ENCODE data around the gene CCR6.
"Not testable (repeated sequence)": the region's sequence is repeated elsewhere in the genome, so short reads cannot be mapped to it uniquely, and the experiment has no call there.

Gene CCR6

DNA sequence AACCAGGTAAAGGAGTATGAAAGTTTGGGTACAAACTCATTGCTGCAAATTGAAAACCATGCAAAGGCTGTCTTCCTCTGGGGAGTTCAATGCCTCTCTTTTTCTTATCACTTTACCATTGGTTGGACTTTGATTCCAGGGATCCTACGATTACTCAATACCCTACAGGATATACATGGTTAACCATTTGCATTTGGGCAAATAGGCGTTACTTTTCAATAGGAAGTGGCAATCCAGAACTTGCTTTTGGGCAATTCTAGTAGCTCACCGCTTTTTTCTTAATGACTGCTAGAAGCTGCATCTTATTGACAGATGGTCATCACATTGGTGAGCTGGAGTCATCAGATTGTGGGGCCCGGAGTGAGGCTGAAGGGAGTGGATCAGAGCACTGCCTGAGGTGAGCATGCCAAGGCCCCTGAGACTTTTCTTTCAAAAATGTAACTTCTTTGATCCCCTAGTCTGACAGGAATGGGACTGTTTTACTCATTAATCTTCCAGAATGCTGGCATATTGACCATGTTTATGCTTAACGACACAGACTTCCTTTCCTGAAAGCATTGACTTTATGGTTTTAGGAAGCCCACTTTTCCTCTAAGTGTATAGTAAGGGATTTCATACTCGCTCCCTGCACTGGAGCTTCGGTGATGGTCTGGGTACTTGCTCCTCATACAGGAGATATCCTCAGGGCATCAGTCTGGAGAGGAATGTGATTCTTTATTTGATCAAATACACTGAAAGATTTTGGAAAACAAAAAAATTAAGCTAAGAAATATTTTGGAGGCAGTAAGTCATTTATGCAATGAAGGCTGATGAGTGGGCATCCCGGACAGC is at the start of gene CCR6:
Gene CCR6, plus strand, starts transcription at position 270 of the 831 bp plus-strand sequence. CDS start 13,039 bp downstream, outside the sequence.
- DNase-seq = no peak

DNA sequence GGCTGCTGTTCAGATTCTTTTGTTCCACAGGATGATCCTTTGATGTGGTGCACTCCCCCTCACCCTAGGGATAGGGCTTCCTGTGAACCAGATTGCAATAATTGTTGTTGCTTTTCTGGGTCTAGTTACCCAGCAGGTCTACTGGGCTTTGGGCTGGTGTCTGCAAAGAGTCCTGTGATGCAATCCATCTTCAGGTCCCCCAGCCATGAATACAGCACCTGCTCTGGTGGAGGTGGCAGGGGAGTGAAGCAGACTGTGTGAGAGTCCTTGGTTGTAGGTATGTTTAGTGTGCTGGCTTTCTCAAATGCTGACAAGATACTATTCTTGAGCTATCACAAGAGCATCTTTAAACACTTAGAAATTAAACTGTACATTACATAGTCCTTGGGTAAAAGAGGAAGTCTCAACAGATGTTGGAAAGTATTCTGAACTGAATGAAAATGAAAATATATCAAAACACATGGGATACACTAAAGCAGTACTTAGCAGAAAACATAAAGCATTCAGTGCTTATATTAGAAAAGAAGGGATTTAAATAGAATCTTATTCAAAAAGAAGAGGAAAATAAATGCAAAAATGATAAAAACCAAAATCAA is 49.1 kb upstream of the CCR6 start:
- no peak for DNase-seq

DNA sequence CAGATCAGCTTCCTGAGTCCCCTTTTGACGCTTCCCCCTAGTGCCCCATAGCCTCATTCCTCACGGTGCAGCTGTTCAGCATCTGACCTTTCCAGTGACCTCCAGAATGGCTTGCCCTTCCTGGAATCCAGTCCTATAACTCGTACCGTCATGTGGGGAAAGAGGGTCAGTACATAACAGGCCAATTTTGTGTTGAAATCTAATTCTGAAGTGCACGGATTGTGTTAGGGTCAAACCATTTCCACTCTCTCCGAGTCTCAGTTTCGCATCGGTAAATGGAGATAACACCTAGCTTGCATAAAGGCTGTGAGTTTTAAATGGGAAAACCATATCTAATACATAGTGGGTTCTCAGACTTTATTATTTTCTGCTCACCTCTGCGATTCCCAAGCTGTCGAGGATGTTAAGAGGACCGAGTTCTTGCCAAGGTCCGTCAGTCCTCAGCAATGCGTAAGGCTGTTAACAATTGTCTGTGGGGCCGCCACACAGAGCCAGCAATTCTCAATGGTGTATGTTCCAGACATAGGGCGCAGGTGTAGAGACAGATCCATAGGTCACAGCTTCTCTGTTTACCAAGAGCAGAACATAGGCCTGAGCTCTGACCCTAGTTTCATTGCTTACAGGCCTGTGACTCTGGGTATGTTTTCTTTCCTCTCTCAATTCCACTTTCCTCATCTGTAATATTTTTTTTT is 45.5 kb upstream of the CCR6 start:
- DNase-seq = no peak

DNA sequence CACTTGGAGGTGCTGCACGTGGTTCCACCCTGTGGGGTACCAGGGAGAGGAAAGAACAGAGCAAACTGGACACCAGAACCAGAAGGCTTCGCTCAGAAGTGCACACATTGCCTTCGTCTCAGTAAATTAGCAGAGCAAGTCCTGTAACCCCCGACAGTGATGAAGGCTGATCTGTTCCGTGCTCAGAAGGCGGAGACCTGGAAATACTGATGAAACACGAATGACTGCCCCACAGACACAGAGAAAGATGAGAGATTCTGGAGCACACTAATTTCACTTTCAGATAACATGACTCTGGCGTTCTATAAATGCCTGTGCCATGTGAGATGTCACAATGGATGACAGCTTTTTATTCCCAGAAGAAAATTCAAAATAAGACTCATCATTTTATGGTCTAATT is 44.2 kb upstream of the CCR6 start:
- DNase-seq = no peak

DNA sequence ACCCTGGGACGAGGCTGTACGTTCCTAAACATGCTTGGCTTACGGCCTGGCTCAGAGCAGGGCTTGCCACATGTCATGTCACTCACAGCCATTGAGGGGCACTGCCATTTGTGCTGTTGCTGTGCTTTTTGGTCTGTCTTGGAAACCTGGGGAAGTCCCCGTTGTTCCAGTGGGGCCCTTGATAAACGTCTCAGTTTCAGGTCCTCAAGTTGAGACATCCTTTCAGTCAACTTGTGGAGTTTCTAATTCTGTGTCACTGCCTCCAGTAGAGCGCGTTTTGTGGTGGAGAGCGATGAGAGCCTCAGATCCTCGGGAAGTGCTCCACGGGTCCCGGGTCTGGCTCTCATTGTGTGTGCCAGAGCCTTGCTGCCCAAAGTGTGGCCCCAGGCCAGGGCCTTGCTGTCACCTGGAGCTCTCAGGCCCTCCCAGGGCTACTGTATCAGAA is 43.0 kb upstream of the CCR6 start:
- peak; percentile 73 for DNase-seq

DNA sequence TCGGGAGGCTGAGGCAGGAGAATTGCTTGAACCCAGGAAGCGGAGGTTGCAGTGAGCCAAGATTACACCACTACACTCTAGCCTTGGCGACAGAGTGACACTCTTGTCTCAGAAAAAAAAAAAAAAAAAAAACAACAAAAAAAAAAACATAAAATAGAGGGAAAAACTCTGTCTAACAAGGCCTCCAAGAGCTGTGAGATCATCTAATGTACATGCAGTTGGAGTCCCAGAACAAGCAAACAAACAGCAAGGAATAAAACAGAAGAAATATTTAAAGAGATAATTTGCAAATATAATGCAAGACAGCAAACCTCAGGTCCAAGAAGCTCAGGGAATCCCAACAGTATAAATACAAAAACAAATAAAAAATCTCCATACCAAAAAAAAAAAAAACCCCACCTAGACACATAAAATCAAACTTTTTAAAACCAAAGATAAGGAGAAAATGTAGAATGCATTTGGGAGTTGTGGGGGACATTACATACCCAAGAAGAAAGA is 35.0 kb upstream of the CCR6 start:
- no peak for DNase-seq

DNA sequence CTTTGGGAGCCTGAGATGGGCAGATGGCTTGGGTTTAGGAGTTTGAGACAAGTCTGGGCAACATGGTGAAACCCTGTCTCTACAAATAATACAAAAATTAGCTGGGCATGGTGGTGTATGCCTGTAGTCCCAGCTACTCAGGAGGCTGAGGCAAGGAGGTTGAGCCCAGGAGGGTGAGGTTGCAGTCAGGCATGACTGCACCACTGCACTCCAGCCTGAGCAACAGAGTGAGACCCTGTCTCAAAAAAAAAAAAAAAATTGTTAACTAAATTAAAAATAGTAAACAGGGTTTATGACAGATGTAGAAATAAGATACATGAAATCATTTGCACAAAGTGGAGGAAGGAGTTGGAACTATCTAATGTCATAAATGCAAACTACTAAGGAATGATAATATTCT is 34.2 kb upstream of the CCR6 start:
- DNase-seq = not testable (repeated sequence)

DNA sequence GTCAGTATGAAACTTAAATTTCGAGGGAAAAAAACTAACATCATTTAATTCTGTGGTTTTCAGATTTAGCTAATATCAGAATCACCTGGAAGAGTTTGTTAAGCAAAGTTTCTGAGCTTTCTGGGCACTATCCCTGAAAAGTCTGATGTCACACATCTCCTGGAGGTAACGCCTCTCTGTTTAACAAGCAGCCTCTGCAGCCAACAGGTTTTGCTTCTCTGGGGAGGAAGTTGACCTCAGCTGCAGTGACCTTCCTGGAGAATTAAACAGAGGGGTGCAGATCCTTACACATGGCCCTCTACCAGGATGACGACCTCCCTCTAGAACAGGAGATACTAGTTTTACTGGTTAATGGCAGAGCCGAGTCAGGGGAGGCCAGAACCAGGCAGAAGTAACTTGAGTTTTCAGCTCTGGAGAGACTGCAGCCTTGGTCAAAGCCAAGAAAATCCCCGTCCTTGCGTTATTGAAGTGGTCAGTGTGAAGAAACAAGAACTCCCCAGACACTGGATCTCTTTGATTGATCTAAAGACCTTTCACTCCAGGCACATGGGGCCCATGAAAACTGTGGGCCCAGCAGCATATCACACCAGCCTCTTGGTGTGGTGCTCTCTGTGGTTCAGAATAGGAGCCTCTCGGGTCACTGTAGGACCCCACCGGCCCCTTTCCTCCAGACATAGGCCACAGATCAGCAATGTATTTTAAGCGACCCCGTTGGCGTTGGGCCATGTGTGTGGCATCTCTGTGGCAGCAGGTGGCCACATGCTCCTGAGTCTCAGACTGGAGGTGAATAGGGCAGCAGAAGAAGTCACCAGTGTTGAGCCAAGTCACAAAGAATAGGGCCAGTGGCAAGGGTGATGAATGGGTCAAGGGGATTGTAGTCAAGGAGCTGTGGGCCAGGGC is 33.4 kb upstream of the CCR6 start:
- DNase-seq = no peak

DNA sequence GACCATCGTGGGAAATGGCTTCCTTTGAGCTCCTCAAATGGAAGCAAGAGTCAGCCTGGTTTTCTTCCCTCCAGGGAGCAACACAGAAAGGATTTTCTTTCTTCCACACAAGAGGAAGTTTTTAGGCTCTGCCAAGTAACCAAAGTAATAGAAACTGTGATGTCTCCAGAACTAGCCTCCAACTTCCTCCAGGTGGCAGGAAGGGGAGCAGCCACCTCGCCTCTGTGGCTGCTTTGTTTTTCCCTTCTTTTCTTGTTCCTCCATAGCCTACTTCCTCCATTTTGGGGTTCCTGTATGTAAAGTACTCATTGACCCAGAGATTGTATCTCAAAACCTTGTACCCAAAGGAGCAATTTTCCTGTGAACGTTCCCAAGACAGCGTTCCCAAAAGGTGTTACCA is 32.7 kb upstream of the CCR6 start:
- DNase-seq = no peak

DNA sequence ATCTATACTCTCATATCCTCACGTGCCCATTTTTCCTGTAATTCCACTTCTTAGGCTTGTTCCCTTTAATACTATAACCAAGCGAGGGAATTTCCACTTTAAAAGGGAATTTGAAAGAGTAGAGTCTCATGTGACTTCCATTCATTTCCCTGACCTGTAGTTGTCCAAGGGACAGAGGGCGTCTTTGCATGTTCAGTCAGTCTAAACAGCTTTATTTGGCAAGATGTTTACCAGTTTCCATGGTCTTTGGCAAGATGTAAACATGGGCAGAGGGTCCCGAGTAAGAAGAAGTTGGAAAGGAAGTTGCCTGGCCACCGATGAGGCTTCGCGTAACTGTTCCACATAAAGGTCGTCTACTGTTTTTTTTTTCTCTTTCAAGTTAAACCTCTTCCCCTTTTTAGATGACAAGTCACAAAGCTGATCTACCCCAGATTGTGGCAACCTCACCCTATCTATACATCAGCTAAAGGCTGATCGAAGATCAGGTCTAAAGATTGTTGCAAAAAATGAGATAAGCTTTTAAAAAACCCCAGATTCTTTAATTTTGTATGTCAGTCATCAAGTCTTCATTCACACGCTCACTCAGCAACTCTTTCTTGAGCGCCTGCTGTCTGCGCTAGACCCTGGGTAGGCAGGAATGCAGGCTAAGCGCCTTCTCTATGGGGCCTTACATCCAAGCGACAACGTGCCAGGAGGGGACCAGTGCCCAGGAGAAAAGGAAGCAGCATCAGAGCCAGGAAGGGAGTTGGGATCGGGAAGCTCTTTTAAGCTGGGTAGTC is 31.7 kb upstream of the CCR6 start:
- DNase-seq = peak; percentile 73

DNA sequence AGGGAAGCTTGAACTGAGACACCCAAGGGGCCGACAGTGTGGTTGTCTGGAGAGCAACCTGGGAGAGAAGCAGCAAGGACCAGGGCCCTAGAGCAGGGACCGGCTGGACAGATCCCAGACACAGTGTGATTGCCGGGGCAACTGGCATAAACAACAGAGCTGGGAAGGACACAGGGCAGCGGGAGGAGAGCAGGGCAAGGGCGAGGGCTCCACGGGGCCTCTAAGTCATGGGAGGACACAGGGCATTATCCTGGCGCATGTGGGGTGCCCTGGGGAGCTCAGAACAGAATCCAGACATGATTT is 31.1 kb upstream of the CCR6 start:
- DNase-seq = no peak

DNA sequence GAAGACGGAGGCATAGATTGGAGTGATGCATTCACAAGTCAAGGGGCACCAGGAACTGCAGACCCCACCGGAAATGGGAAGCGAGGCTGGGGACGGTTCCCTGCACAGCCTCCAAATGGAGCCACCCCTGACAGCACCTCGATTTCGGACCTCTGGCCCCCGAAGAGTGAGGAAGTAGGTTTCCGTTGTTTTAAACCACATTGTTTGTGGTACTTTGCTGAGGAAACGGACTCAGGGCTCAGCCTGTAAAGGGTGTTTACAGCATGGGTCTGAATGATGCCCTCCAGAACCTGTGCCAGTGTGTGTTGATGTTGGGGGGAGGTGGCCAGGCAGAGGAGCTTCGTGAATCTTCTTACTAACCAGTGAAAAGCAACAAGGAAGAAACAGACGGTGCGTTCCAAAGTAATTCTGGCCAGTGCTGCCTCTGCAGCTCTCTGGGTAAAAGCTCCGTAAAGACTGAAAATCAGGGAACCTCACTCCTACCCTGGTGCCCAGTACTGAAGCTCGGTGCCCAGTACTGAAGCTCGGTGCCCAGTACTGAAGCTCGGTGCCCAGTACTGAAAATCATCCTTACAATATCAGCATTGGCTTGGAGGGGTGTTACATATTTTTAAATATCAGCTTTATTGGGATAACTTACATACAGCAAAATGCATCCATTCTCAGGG is 30.1 kb upstream of the CCR6 start:
- no peak for DNase-seq

DNA sequence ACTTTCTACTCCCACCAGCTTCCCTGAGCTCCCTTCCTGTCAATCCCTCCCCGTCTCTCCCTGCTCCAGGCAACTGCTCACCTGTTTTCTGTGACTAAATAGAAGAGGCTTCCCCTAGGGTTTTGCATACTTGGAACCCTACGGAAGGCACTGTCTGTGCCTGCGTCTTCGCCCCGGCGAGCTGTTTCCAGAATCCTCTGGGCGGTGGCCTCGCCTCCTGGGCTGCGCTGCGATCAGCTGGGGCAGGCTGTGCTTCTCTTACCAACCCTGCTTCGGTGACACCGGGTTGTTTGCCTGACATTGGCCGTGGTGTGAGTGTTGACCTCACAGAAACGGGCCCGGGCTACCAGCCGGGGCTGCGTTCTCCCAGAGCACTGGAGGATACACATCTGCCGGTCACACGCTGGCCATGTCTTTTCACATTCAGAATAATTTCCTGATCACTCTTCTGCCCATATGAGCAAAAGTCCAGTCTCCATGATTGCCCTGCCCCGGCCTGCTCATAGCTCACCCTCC is 29.4 kb upstream of the CCR6 start:
- no peak for DNase-seq

DNA sequence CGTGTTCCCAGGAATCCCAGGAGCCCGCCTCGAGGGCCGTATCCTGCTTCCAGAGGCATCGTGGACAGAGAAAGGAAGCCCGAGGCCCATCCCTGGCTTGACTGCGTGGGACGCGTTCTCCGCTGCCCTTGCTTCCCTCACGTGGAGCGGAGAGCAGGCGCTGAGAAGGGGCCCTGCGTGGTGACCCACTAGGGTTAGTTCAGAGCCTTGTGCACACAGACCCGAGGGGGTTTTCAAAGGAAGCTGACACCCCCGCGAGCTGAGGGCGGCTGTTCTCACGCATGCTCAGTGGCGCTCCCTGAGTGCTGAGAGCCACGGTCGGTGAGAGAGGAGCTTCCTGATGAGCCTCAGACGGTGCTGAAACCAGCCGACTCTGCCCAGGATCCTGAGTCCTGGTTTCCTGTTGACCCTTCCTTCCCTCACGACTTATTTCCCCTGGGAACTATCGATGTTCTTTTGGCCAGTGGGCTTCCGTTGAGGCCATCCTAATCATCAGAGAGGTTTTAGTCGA is 28.9 kb upstream of the CCR6 start:
- peak; percentile 79 for DNase-seq

DNA sequence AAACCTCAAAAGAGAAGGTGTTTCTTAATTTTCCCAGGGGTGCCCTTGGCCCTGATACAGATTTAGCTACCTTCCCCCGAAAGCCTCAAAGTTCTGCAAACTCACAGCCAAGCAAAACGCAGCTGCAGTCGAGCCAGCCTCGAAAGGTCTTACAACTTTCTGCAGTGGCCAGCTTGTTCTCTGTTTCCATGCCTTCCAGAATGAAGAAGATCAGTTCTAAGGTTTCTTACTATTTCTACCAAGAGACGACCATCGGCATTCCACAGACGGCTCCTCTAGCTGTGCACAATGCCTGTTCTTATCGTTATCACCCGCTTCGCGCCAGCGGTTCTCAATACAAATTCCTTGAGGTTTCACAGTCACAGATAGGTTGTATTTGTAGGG is 28.5 kb upstream of the CCR6 start:
- DNase-seq = no peak

DNA sequence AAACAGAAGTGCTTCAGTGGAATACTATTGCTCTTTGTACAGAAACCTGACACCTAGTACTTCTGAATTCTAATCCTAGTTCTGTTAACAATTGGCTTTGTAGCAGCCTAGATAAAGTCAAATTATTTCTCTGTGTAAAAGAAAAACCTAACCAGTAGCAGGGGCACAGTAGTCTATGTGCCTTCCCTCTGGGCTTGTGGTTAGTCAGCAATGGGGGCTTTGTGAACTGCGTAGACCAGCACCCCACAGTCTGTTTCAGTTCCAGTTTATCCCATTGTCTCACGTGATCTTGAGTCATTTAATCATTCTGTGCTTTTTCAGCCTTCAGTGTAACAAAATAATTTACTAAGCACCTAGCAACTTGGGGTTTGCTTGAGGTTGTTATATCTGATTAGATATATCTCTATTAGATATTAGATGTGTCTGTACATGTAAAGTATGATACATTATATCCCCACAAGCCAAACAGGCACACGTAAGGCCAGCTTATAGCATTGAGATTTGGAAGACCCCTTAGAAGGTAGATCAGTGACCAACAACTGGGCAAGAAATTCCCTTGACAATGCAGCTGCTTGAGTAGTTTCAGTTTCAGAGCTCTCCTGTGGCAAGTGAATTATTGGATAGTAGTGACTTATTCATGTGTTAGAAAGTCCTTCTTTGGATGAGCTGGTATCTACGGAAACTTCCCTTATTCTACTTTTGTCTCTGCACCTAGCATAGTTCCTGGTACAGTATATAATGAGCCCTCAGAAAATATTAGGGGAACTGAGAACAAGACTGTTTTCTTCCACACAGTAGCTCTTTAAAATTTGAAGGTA is 27.9 kb upstream of the CCR6 start:
- peak; percentile 66 for DNase-seq

DNA sequence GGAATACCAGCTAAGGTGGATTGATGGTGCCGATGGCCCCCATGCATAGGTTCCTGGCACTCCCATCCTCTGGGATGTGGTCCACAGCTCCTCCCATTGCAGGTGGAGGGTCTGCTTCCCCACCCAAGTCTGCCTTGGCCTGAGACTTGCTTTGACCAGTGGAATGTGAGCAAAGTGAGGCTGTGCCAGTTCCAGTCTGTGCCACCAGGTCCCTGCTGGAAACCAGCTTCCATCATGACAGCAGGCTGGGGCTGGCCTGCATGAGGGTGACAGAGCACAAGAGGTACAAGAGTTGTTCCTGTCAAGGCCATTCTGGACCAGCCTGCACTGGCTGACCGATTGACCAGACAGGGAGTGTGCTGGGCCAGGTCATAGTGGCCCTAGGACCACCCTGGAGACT is 27.0 kb upstream of the CCR6 start:
- no peak for DNase-seq

DNA sequence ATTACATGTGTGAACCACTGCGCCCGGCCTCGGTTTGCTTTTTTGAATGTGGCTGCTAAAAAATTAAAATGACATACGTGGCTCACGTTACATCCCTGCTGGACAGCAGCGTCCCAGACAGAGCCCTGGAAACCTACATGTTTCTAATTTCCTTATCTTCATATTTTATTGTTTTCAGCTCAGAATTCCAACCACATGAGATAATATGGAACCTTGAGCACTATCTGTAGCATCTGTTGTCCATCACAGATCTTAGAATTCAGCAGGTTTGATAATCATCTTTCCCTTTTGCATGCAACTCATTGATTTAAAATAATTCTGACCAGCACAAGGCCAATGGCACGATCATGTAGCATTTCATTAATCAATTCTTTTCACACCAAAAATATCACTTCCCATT is 25.9 kb upstream of the CCR6 start:
- no peak for DNase-seq

DNA sequence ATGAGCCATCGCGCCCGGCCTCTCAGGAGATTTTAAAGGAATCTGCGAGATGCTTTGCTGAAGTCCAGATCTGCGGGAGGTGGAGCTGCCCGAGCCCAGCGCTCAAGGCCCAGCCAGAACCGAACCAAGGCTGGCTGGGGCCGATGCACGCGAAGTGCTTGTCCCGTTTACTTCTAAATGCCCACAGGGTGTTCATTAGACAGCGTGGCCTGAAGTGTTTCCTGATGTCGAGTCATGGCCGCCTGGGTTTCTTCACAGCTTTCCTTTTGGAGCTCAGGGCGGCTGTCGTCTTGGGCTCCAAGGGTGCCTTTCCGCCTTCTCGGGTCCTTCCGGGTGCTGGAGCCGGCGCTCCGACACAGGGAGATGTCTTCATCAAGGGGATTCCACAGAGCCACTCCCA is 25.1 kb upstream of the CCR6 start:
- DNase-seq = no peak

DNA sequence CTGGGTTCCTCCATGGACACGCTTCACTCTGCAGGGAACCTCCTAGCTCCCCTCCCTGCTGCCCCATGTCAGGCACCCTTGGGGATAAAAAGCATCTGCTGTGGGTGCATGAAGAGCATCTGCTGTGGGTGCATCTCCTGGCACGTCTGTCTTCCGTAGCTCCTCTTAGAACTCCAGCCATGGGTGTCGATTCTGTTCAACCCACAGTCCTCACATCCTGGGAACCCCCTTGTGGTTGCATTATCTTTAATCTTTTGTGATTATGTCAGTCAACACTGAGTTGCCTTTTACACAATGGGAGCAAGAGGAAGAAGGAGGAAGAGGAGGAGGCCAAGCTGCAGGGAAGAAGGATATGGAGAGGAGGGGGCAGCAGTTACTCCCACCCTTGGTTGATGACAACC is 24.1 kb upstream of the CCR6 start:
- peak; percentile 53 for DNase-seq
